ENCODE measurements around the gene WDFY4. TPM values are rescaled to one million over a fixed set of nuclear protein-coding genes. Genes with fewer than 3 reads are reported as not detected.

WDFY4 gene
- total and polyA plus RNA-seq, 2 donors (not counting 1 experiment from before 2014, with no cell fraction given), result 0.06 to 0.66 TPM

DNA sequence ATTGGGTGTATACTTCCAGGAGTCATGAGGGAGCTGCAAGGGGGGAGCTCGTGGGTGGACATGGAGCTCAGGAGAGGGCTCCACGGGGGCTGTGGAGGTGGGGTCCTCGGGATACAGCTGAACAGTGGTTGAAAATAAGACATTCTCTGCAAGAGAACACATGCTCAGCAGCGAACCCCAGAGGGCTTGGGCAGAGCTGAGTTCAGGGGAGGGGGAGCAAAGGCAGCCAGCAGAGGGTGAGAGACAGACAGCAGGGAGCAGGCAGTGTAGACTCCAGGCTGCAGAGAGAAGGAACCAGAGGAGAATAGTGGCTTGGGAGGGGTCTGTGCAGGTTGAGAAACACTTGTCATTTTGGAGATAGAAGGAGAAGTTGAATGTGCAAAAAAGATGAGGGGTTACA is 327.9 kb downstream of the WDFY4 start:
- Histone ChIP-seq H3K9me3 (ENCODE audit: control insufficient read depth, insufficient read depth, low read depth, low read length) (no peaks in the 10 kb centered on the region), H3K36me3 (ENCODE audit: control insufficient read depth, insufficient read depth, low read length) (no peaks in the 10 kb centered on the region), H3K27me3 (ENCODE audit: control insufficient read depth, insufficient read depth, low read length) (no peaks in the 10 kb centered on the region), H3K27ac (ENCODE audit: insufficient read depth, low read length) (no peak overlapping the region), H2AFZ (ENCODE audit: low read length) (no peak overlapping the region), H3K4me1 (ENCODE audit: control insufficient read depth, extremely low read depth, insufficient read depth, low read length) (no peaks in the 10 kb centered on the region), H4K20me1 (ENCODE audit: control insufficient read depth, extremely low read depth, insufficient read depth, low read length) (no peaks in the 10 kb centered on the region), H3K9ac (ENCODE audit: insufficient read depth, low read length) (no peak overlapping the region), H3K79me2 (ENCODE audit: control insufficient read depth, insufficient read depth, low read length) (no peaks in the 10 kb centered on the region), H3K4me3 (replicated peaks in 1 of 4; ENCODE audit: control extremely low read depth in 1 of 4, insufficient read depth in 1 of 4, low read depth in 3 of 4, low read length in 4 of 4) (no peak overlapping the region), H3K4me2 (ENCODE audit: extremely low read depth, insufficient read depth, low read length) (no peak overlapping the region)
- DNase-seq (ENCODE audit: low read depth in 2 of 2), result no peak
- TF ChIP-seq EZH2 (IDR thresholded peaks at IDR 0.05; ENCODE audit: low read length, missing control alignments), result no peak
- TF ChIP-seq, protein P1, sequence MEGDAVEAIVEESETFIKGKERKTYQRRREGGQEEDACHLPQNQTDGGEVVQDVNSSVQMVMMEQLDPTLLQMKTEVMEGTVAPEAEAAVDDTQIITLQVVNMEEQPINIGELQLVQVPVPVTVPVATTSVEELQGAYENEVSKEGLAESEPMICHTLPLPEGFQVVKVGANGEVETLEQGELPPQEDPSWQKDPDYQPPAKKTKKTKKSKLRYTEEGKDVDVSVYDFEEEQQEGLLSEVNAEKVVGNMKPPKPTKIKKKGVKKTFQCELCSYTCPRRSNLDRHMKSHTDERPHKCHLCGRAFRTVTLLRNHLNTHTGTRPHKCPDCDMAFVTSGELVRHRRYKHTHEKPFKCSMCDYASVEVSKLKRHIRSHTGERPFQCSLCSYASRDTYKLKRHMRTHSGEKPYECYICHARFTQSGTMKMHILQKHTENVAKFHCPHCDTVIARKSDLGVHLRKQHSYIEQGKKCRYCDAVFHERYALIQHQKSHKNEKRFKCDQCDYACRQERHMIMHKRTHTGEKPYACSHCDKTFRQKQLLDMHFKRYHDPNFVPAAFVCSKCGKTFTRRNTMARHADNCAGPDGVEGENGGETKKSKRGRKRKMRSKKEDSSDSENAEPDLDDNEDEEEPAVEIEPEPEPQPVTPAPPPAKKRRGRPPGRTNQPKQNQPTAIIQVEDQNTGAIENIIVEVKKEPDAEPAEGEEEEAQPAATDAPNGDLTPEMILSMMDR (conservative IDR thresholded peaks at IDR 0.05 in 1 of 2, IDR thresholded peaks at IDR 0.05 in 1 of 2; ENCODE audit: low read depth in 1 of 2, low read length in 2 of 2), result no peak

DNA sequence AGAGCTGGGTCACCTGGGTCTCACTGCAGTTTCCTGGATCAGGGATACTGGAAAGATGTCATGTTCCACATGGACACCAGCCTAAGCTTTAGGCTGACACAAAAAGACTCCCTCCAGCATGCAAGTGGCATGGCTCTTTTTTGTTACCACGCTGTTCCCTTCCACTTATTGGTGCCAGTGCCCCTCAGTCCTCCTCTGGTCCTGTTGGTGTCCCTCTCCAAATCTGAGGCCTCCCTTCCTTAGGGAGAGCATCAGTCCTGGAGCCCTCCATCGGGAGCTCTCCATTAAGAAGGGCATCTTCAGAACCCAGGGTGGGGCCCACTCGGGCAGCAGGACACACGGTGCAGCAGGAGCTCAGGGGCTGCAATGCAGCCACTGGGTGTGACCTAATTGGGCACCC is 331.0 kb downstream of the WDFY4 start:
- no peaks in the 10 kb centered on the region for H3K36me3 ChIP-seq (ENCODE audit: control insufficient read depth, insufficient read depth, low read length)
- H3K4me1 ChIP-seq (ENCODE audit: control insufficient read depth, extremely low read depth, insufficient read depth, low read length), result no peaks in the 10 kb centered on the region
- H3K4me3 ChIP-seq (replicated peaks in 1 of 4; ENCODE audit: control extremely low read depth in 1 of 4, insufficient read depth in 1 of 4, low read depth in 3 of 4, low read length in 4 of 4), result no peak overlapping the region
- H3K9ac ChIP-seq (ENCODE audit: insufficient read depth, low read length), result no peak overlapping the region
- no peaks in the 10 kb centered on the region for H3K27me3 ChIP-seq (ENCODE audit: control insufficient read depth, insufficient read depth, low read length)
- no peaks in the 10 kb centered on the region for H3K9me3 ChIP-seq (ENCODE audit: control insufficient read depth, insufficient read depth, low read depth, low read length)
- no peak overlapping the region for H3K4me2 ChIP-seq (ENCODE audit: extremely low read depth, insufficient read depth, low read length)
- no peak overlapping the region for H3K27ac ChIP-seq (ENCODE audit: insufficient read depth, low read length)
- H3K79me2 ChIP-seq (ENCODE audit: control insufficient read depth, insufficient read depth, low read length), result no peaks in the 10 kb centered on the region
- H4K20me1 ChIP-seq (ENCODE audit: control insufficient read depth, extremely low read depth, insufficient read depth, low read length), result no peaks in the 10 kb centered on the region
- TF ChIP-seq, protein P1 (conservative IDR thresholded peaks at IDR 0.05 in 1 of 2, IDR thresholded peaks at IDR 0.05 in 1 of 2; ENCODE audit: low read depth in 1 of 2, low read length in 2 of 2), result no peak
- TF ChIP-seq EZH2 (IDR thresholded peaks at IDR 0.05; ENCODE audit: low read length, missing control alignments), result no peak
- no peak overlapping the region for H2AFZ ChIP-seq (ENCODE audit: low read length)
- DNase-seq (ENCODE audit: low read depth in 2 of 2), result no peak

GRCh38 chr10:49021685-49022084 is 337.0 kb downstream of the WDFY4 start:
- H3K9me3 ChIP-seq (ENCODE audit: control insufficient read depth, insufficient read depth, low read depth, low read length), result no peaks in the 10 kb centered on the region
- H3K36me3 ChIP-seq (ENCODE audit: control insufficient read depth, insufficient read depth, low read length), result no peaks in the 10 kb centered on the region
- no peak overlapping the region for H2AFZ ChIP-seq (ENCODE audit: low read length)
- no peaks in the 10 kb centered on the region for H3K4me1 ChIP-seq (ENCODE audit: control insufficient read depth, extremely low read depth, insufficient read depth, low read length)
- H3K4me2 ChIP-seq (ENCODE audit: extremely low read depth, insufficient read depth, low read length), result no peak overlapping the region
- H3K9ac ChIP-seq (ENCODE audit: insufficient read depth, low read length), result no peak overlapping the region
- H3K79me2 ChIP-seq (ENCODE audit: control insufficient read depth, insufficient read depth, low read length), result no peaks in the 10 kb centered on the region
- DNase-seq (ENCODE audit: low read depth in 2 of 2), result no peak
- no peak overlapping the region for H3K27ac ChIP-seq (ENCODE audit: insufficient read depth, low read length)
- H3K27me3 ChIP-seq (ENCODE audit: control insufficient read depth, insufficient read depth, low read length), result no peaks in the 10 kb centered on the region
- H4K20me1 ChIP-seq (ENCODE audit: control insufficient read depth, extremely low read depth, insufficient read depth, low read length), result no peaks in the 10 kb centered on the region
- no peak overlapping the region for H3K4me3 ChIP-seq (replicated peaks in 1 of 4; ENCODE audit: control extremely low read depth in 1 of 4, insufficient read depth in 1 of 4, low read depth in 3 of 4, low read length in 4 of 4)
- no peak for TF ChIP-seq EZH2 (IDR thresholded peaks at IDR 0.05; ENCODE audit: low read length, missing control alignments)
- TF ChIP-seq, protein P1 (conservative IDR thresholded peaks at IDR 0.05 in 1 of 2, IDR thresholded peaks at IDR 0.05 in 1 of 2; ENCODE audit: low read depth in 1 of 2, low read length in 2 of 2), result no peak
